CD14-positive monocyte (primary cell): Measurements from ENCODE around the gene PRB4. TPM values are rescaled to one million over a fixed set of nuclear protein-coding genes. Genes with fewer than 3 reads are reported as not detected.

ENCODE experiments used
- DNase-seq, 3 donors: peaks; one replicate each; pipeline ENCODE4 v3.0.0-alpha.2; 2011 to 2022
- H2AFZ ChIP-seq: 2 replicates; pipeline ENCODE4 v1.6.0; 2012; ENCODE audit warnings: mild to moderate bottlenecking, low read depth, low read length, inconsistent platforms; ENCODE audit not compliant: insufficient read depth, poor library complexity, severe bottlenecking
- H3K27ac ChIP-seq, 2 donors: 1 replicate in 1 of 2; 2 replicates in 1 of 2; pipeline ENCODE4 v1.5.1; 2012 to 2013; ENCODE audit warnings: low read length in 2 of 2, control low read depth in 1 of 2, inconsistent platforms in 1 of 2, low read depth in 1 of 2, mild to moderate bottlenecking in 1 of 2
- H3K27me3 ChIP-seq, 2 donors: one replicate each; pipeline versions ENCODE4 v1.6.0 to v1.6.1; 2011 to 2013; ENCODE audit warnings: low read length in 2 of 2; ENCODE audit not compliant: control insufficient read depth in 2 of 2, insufficient read depth in 2 of 2
- H3K36me3 ChIP-seq, 2 donors: replicated peaks in 1 of 2; 1 replicate in 1 of 2; 2 replicates in 1 of 2; pipeline versions ENCODE4 v1.5.1 to v1.6.1; 2012 to 2013; ENCODE audit warnings: low read length in 2 of 2, control low read depth in 1 of 2, inconsistent platforms in 1 of 2, mild to moderate bottlenecking in 1 of 2; ENCODE audit not compliant: insufficient read depth in 2 of 2, control insufficient read depth in 1 of 2
- H3K4me1 ChIP-seq, 2 donors: 1 replicate in 1 of 2; 2 replicates in 1 of 2; pipeline versions ENCODE4 v1.5.1 to v1.6.1; 2012 to 2013; ENCODE audit warnings: low read length in 2 of 2, control low read depth in 1 of 2, inconsistent platforms in 1 of 2, mild to moderate bottlenecking in 1 of 2, moderate library complexity in 1 of 2; ENCODE audit not compliant: insufficient read depth in 2 of 2, control insufficient read depth in 1 of 2
- H3K4me2 ChIP-seq: replicated peaks from 2 replicates; pipeline ENCODE3; 2012; ENCODE audit warnings: low read length, moderate library complexity, mild to moderate bottlenecking; ENCODE audit not compliant: poor library complexity, severe bottlenecking; ENCODE audit errors: extremely low read depth
- H3K4me3 ChIP-seq, 3 experiments: fragments of 200-600 bp in 1 of 3; sonication (generic) in 1 of 3; replicated peaks in 1 of 3; 1 replicate in 2 of 3; 2 replicates in 1 of 3; pipeline ENCODE4 v1.5.1; 2011 to 2013; ENCODE audit warnings: low read length in 3 of 3, mild to moderate bottlenecking in 3 of 3, control low read depth in 2 of 3, low read depth in 2 of 3, inconsistent platforms in 1 of 3, moderate library complexity in 1 of 3
- H3K79me2 ChIP-seq: 2 replicates; pipeline ENCODE4 v1.6.0; 2012; ENCODE audit warnings: mild to moderate bottlenecking, control low read depth, inconsistent platforms, low read length, moderate library complexity; ENCODE audit not compliant: insufficient read depth
- H3K9ac ChIP-seq: 2 replicates; pipeline ENCODE4 v1.6.0; 2017; ENCODE audit warnings: low read length, mild to moderate bottlenecking; ENCODE audit not compliant: insufficient read depth, poor library complexity, severe bottlenecking
- H3K9me3 ChIP-seq, 2 donors: replicated peaks in 1 of 2; 1 replicate in 1 of 2; 2 replicates in 1 of 2; pipeline versions ENCODE4 v1.5.1 to v1.6.1; 2012 to 2013; ENCODE audit warnings: low read length in 2 of 2, control low read depth in 1 of 2; ENCODE audit not compliant: control insufficient read depth in 1 of 2, insufficient read depth in 1 of 2
- H4K20me1 ChIP-seq: 2 replicates; pipeline ENCODE4 v1.6.0; 2012; ENCODE audit warnings: mild to moderate bottlenecking, low read length, control low read depth, moderate library complexity; ENCODE audit not compliant: insufficient read depth
- H3K27ac Mint-ChIP-seq, 7 donors: one replicate each; pipeline ENCODE4 v1.8.0; 2020; ENCODE audit warnings: mild to moderate bottlenecking in 7 of 7, mixed read lengths in 7 of 7, moderate library complexity in 6 of 7, inconsistent platforms in 2 of 7
- H3K27me3 Mint-ChIP-seq, 3 donors: one replicate each; pipeline ENCODE4 v1.8.0; 2021 to 2022; ENCODE audit warnings: low read depth in 3 of 3, mild to moderate bottlenecking in 3 of 3, mixed read lengths in 3 of 3, moderate library complexity in 3 of 3, inconsistent platforms in 1 of 3
- H3K36me3 Mint-ChIP-seq, 2 donors: one replicate each; pipeline ENCODE4 v1.8.0; 2020; ENCODE audit warnings: mixed read lengths in 2 of 2, inconsistent platforms in 1 of 2, mild to moderate bottlenecking in 1 of 2
- H3K4me1 Mint-ChIP-seq: one replicate; pipeline ENCODE4 v1.8.0; 2020; ENCODE audit warnings: mild to moderate bottlenecking, mixed read lengths
- H3K4me3 Mint-ChIP-seq, 2 donors: one replicate each; pipeline ENCODE4 v1.8.0; 2020; ENCODE audit warnings: mild to moderate bottlenecking in 2 of 2, mixed read lengths in 2 of 2, moderate library complexity in 1 of 2
- H3K9me3 Mint-ChIP-seq, 7 donors: one replicate each; pipeline ENCODE4 v1.8.0; 2020 to 2022; ENCODE audit warnings: mixed read lengths in 7 of 7, mild to moderate bottlenecking in 6 of 7, moderate library complexity in 6 of 7, inconsistent platforms in 2 of 7
- CTCF ChIP-seq: fragments of 200-600 bp; IDR thresholded peaks from one replicate; pipeline ENCODE4 v1.8.0; 2022; ENCODE audit warnings: antibody characterized with exemption, mild to moderate bottlenecking
- WGBS: methylation state at CpG from one replicate; pipeline ENCODE4 v1.1.5; 2013; ENCODE audit warnings: missing lambda C conversion rate; ENCODE audit not compliant: insufficient coverage; 5-methylcytosine and 5-hydroxymethylcytosine counted together
- intact Hi-C, 2 donors: fragments of 100-400 bp; cut with micrococcal nuclease; formaldehyde crosslinking; loops; one replicate each; pipeline versions ENCODE4 v1.15.0 to v1.15.1; 2023
- polyA plus RNA-seq, 3 donors: library from polyadenylated mRNA; depleted of rRNA in 1 of 3; unstranded in 2 of 3; stranded (reverse) in 1 of 3; fragments of 300-500 nt in 2 of 3; fragments of >200 nt in 1 of 3; fragmentation: Illumina TruSeq in 2 of 3; gene quantifications; 1 replicate in 2 of 3; 2 replicates in 1 of 3; pipeline ENCODE4 v1.2.3, GENCODE V29; 2012 to 2021

Gene PRB4
- polyA plus RNA-seq, 3 donors, result not detected

GRCh38 chr12:11344500-11344899 is 34.3 kb upstream of the PRB4 start:
- H3K79me2 ChIP-seq, result no peaks in the 10 kb centered on the region
- no peak overlapping the region for H3K27ac Mint-ChIP-seq
- H3K4me2 ChIP-seq, result no peak overlapping the region
- H3K9me3 ChIP-seq, result peaks cover 0 to 6% of the 10 kb centered on the region in 2 donors
- H4K20me1 ChIP-seq, result no peaks in the 10 kb centered on the region
- no peak overlapping the region for H3K9ac ChIP-seq
- intact Hi-C loops, result no loop called here
- TF ChIP-seq CTCF, result no peak
- H2AFZ ChIP-seq, result no peak overlapping the region
- DNase-seq, result no peak
- H3K27me3 Mint-ChIP-seq, result peaks cover 0 to 2% (median 2%) of the 10 kb centered on the region in 3 donors
- no peaks in the 10 kb centered on the region for H3K36me3 ChIP-seq
- no peak overlapping the region for H3K4me3 ChIP-seq
- WGBS, result no CpG with 5 or more reads among the region's 2 CpGs
- peaks cover 0 to 12% (median 4%) of the 10 kb centered on the region in 7 donors for H3K9me3 Mint-ChIP-seq
- H3K36me3 Mint-ChIP-seq, result no peaks in the 10 kb centered on the region
- H3K4me3 Mint-ChIP-seq, result no peak overlapping the region
- no peak overlapping the region for H3K27ac ChIP-seq
- no peaks in the 10 kb centered on the region for H3K4me1 Mint-ChIP-seq
- H3K27me3 ChIP-seq, result no peaks in the 10 kb centered on the region
- H3K4me1 ChIP-seq, result no peaks in the 10 kb centered on the region

GRCh38 chr12:11324426-11324825 is 14.2 kb upstream of the PRB4 start:
- Histone ChIP-seq H3K9ac (no peak overlapping the region), H3K4me3 (no peak overlapping the region), H2AFZ (no peak overlapping the region), H3K4me1 (no peaks in the 10 kb centered on the region), H3K4me2 (no peak overlapping the region), H3K36me3 (no peaks in the 10 kb centered on the region), H3K79me2 (no peaks in the 10 kb centered on the region), H3K27ac (no peak overlapping the region), H3K9me3 (no peaks in the 10 kb centered on the region), H4K20me1 (no peaks in the 10 kb centered on the region), H3K27me3 (no peaks in the 10 kb centered on the region)
- intact Hi-C loops, result no loop called here
- Mint-ChIP-seq H3K4me1 (no peaks in the 10 kb centered on the region), H3K27ac (no peak overlapping the region), H3K4me3 (no peak overlapping the region), H3K9me3 (peaks cover 0 to 9% (median 0%) of the 10 kb centered on the region in 7 donors), H3K36me3 (no peaks in the 10 kb centered on the region), H3K27me3 (no peaks in the 10 kb centered on the region)
- 93% methylated on average over 2 of the region's 3 CpGs for WGBS
- TF ChIP-seq CTCF, result no peak
- DNase-seq, result no peak
